ENCODE results near the gene VCL. TPM values are rescaled to one million over a fixed set of nuclear protein-coding genes. Genes with fewer than 3 reads are reported as not detected.

The VCL gene
- total and polyA plus RNA-seq, 2 of the 8 experiments (the other 6 are each of a cell fraction or from before 2014, with no cell fraction given) = 119 to 377 TPM

- TF ChIP-seq CHD7 (IDR thresholded peaks at IDR 0.05; ENCODE audit: insufficient replicate concordance, low read length) = no peak
- TF ChIP-seq HDAC6 (IDR thresholded peaks at IDR 0.05; ENCODE audit: low read depth, low read length) = no peak
- no peak for TF ChIP-seq USF2 (IDR thresholded peaks at IDR 0.05; ENCODE audit: low read length)
- TF ChIP-seq RXRA (IDR thresholded peaks at IDR 0.05; ENCODE audit: insufficient read depth, low read depth, low read length) = no peak
- no peak for TF ChIP-seq SAP30 (IDR thresholded peaks at IDR 0.05; ENCODE audit: insufficient read depth, insufficient replicate concordance, low read length)
- TF ChIP-seq SIRT6 (IDR thresholded peaks at IDR 0.05; ENCODE audit: low read length) = no peak
- no peak for TF ChIP-seq NRF1 (IDR thresholded peaks at IDR 0.05; ENCODE audit: low read depth, low read length)
- TF ChIP-seq ATF2 (IDR thresholded peaks at IDR 0.05; ENCODE audit: low read length) = no peak
- TF ChIP-seq CBX5 (IDR thresholded peaks at IDR 0.05; ENCODE audit: low read depth, low read length) = no peak
- no peak for TF ChIP-seq POLR2A (IDR thresholded peaks at IDR 0.05; ENCODE audit: control extremely low read depth in 1 of 2, low read depth in 2 of 2, low read length in 2 of 2)
These were observed 2.9 kb upstream of the VCL start (continued) for GRCh38 chr10:73995035-73995358.

Data from H1 (cell line).